ENCODE data around the gene UTP3. TPM values are rescaled to one million over a fixed set of nuclear protein-coding genes. Genes with fewer than 3 reads are reported as not detected.
"Not testable (repeated sequence)": the region's sequence is repeated elsewhere in the genome, so short reads cannot be mapped to it uniquely, and the experiment has no call there.

UTP3 gene, protein sequence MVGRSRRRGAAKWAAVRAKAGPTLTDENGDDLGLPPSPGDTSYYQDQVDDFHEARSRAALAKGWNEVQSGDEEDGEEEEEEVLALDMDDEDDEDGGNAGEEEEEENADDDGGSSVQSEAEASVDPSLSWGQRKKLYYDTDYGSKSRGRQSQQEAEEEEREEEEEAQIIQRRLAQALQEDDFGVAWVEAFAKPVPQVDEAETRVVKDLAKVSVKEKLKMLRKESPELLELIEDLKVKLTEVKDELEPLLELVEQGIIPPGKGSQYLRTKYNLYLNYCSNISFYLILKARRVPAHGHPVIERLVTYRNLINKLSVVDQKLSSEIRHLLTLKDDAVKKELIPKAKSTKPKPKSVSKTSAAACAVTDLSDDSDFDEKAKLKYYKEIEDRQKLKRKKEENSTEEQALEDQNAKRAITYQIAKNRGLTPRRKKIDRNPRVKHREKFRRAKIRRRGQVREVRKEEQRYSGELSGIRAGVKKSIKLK
- polyA plus RNA-seq, result 10 to 100 TPM; 18.6 to 34.8 (median 23.5) TPM
- long read RNA-seq, donor 1, transcript UTP3-201 (1 exons, 2,073 nt), result major isoform, 65 of 65 reads
- long read RNA-seq, donor 1, partial matches to known transcripts, result 0 of 65 reads
- long read RNA-seq, donor 1, other reads (novel, unspliced or antisense), result 0 of 65 reads
- long read RNA-seq, donor 2, transcript UTP3-201 (1 exons, 2,073 nt), result major isoform, 11 of 11 reads
- long read RNA-seq, donor 2, partial matches to known transcripts, result 0 of 11 reads
- long read RNA-seq, donor 2, other reads (novel, unspliced or antisense), result 0 of 11 reads
- long read RNA-seq, donor 3, transcript UTP3-201 (1 exons, 2,073 nt), result major isoform, 31 of 31 reads
- long read RNA-seq, donor 3, partial matches to known transcripts, result 0 of 31 reads
- long read RNA-seq, donor 3, other reads (novel, unspliced or antisense), result 0 of 31 reads
- long read RNA-seq, donor 4, partial matches to known transcripts, result 0 of 1 reads
- long read RNA-seq, donor 4, other reads (novel, unspliced or antisense), result 0 of 1 reads
- long read RNA-seq, donor 5, transcript UTP3-201 (1 exons, 2,073 nt), result major isoform, 10 of 10 reads
- long read RNA-seq, donor 5, partial matches to known transcripts, result 0 of 10 reads
- long read RNA-seq, donor 5, other reads (novel, unspliced or antisense), result 0 of 10 reads
- long read RNA-seq, donor 6, transcript UTP3-201 (1 exons, 2,073 nt), result major isoform, 27 of 27 reads
- long read RNA-seq, donor 6, partial matches to known transcripts, result 0 of 27 reads
- long read RNA-seq, donor 6, other reads (novel, unspliced or antisense), result 0 of 27 reads
- long read RNA-seq, donor 7, transcript UTP3-201 (1 exons, 2,073 nt), result major isoform, 28 of 28 reads
- long read RNA-seq, donor 7, partial matches to known transcripts, result 0 of 28 reads
- long read RNA-seq, donor 7, other reads (novel, unspliced or antisense), result 0 of 28 reads
- long read RNA-seq, donor 8, partial matches to known transcripts, result 0 of 1 reads
- long read RNA-seq, donor 8, other reads (novel, unspliced or antisense), result 0 of 1 reads
- long read RNA-seq, donor 9, partial matches to known transcripts, result 0 of 4 reads
- long read RNA-seq, donor 9, other reads (novel, unspliced or antisense), result 0 of 4 reads
- long read RNA-seq, donor 10, transcript UTP3-201 (1 exons, 2,073 nt), result major isoform, 25 of 25 reads
- long read RNA-seq, donor 10, partial matches to known transcripts, result 0 of 25 reads
- long read RNA-seq, donor 10, other reads (novel, unspliced or antisense), result 0 of 25 reads

DNA sequence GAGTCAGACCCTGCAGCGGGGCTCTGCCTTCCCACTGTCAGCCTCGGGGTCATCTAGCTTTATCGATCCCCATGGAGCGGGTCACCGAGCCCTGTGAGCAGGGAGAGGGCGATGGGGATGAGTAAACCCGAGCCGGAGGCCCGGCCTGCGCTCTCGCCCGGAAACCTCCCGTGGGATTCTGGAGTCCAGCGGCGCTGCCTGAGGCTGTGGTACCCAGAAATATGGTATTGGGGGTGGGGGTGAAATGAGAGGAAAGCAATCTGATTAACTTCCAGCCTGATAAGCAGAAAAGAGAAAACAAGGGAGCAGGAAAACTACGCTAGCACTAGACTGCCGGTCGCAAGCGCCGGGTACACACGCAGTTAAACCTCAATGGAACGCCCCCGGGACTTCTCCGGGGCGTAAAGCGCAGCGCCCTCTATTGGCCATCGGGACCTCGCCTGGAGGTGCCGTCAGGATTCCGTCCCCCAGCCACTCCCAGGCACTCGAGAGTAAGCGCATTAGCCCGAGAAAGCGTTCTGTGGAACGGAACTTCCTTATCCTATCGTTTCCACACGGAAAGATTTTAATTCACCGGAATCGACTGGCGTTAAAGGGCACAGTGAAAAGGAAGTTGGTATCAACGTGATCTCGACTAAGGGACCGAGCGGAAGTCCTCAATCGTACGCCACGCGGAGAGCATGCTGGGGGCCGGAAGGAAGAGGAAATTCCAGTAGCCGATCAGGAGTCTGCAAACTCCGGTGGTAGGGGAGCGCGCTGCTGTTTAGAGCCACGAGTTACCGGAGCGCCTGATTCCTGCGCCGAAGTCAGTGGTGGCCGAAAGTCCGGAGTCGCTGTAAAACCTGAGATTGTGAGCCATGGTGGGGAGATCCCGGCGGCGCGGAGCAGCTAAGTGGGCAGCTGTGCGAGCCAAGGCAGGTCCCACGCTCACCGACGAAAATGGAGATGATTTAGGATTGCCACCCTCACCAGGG lies at the start of gene UTP3:
TSS of gene UTP3 (plus strand) at position 712 of the 974 bp plus-strand sequence. CDS start at position 858, 146 bp downstream.
- DNase-seq (peak; percentile 99), FAIRE-seq (no peak)
- 0% methylated on average over 70 of the region's 70 CpGs for WGBS, 3 donors
- Histone ChIP-seq H3K36me3 (ENCODE audit: control insufficient read depth in 3 of 3, insufficient read depth in 2 of 3, low read depth in 1 of 3, low read length in 3 of 3) (peaks cover 0 to 3% (median 0%) of the 10 kb centered on the region in 3 donors), H3K4me3 (ENCODE audit: low read depth in 1 of 3, low read length in 3 of 3) (peak within 1 kb of the TSS; percentile 46 to 92 (median 89)), H3K9me3 (ENCODE audit: control insufficient read depth in 2 of 2, insufficient read depth in 1 of 2, low read depth in 1 of 2, low read length in 1 of 2) (no peaks in the 10 kb centered on the region), H3K4me1 (ENCODE audit: control insufficient read depth in 3 of 3, insufficient read depth in 2 of 3, low read depth in 1 of 3, low read length in 2 of 3) (peaks cover 0 to 11% (median 8%) of the 10 kb centered on the region in 3 donors), H3K27ac (ENCODE audit: low read depth in 1 of 3, low read length in 2 of 3) (peak within 1 kb of the TSS; percentile 93 to 98 (median 97)), H3K27me3 (ENCODE audit: control insufficient read depth in 3 of 3, insufficient read depth in 3 of 3, low read length in 3 of 3) (no peaks in the 10 kb centered on the region)

DNA sequence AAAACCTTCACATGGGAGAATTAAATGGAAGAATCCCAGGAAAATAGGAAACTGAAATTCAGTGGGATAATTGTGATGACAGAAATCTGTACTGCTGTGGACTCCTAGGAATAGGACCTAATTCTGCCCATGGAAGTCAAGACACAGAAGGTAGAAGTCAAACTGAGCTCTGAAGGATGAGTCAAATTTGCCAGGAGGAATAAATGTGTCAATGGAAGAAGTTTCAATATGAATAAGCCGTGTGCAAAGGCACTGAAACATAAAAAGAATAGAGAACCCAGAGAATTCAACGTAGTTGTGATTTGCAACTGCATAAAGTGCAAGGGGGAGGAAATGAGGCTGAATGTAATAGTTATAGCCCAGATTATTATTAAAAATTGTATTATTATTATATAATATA lies 48.1 kb upstream of the UTP3 start:
- DNase-seq (no peak), FAIRE-seq (no peak)
- Histone ChIP-seq H3K27ac (ENCODE audit: low read depth in 1 of 3, low read length in 2 of 3) (no peak overlapping the region), H3K36me3 (ENCODE audit: control insufficient read depth in 3 of 3, insufficient read depth in 2 of 3, low read depth in 1 of 3, low read length in 3 of 3) (no peaks in the 10 kb centered on the region), H3K9me3 (ENCODE audit: control insufficient read depth in 2 of 2, insufficient read depth in 1 of 2, low read depth in 1 of 2, low read length in 1 of 2) (peaks cover 0 to 9% of the 10 kb centered on the region in 2 donors), H3K4me3 (ENCODE audit: low read depth in 1 of 3, low read length in 3 of 3) (no peak overlapping the region), H3K4me1 (ENCODE audit: control insufficient read depth in 3 of 3, insufficient read depth in 2 of 3, low read depth in 1 of 3, low read length in 2 of 3) (peaks cover 0 to 3% (median 0%) of the 10 kb centered on the region in 3 donors), H3K27me3 (ENCODE audit: control insufficient read depth in 3 of 3, insufficient read depth in 3 of 3, low read length in 3 of 3) (no peaks in the 10 kb centered on the region)
- 73 to 95% (median 77%) methylated on average over 2 of the region's 2 CpGs for WGBS, 3 donors

DNA sequence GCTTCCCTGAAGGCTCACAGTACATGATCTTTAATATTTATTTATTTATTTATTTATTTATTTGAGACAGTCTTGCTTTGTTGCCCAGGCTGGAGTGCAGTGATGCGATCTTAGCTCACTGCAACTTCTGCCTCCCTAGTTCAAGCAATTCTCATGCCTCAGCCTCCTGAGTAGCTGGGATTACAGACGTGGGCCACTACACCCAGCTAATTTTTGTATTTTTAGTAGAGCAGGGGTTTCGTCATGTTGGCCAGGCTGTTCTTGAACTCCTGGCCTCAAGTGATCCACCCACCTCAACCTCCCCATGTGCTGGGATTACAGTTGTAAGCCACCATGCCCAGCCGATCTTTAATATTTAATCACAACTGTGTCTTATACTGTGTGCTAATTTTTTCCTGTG lies 37.6 kb upstream of the UTP3 start:
- not testable (repeated sequence) for H3K4me3 ChIP-seq (ENCODE audit: low read depth in 1 of 3, low read length in 3 of 3); H3K4me1 ChIP-seq (ENCODE audit: control insufficient read depth in 3 of 3, insufficient read depth in 2 of 3, low read depth in 1 of 3, low read length in 2 of 3); H3K27me3 ChIP-seq (ENCODE audit: control insufficient read depth in 3 of 3, insufficient read depth in 3 of 3, low read length in 3 of 3); H3K36me3 ChIP-seq (ENCODE audit: control insufficient read depth in 3 of 3, insufficient read depth in 2 of 3, low read depth in 1 of 3, low read length in 3 of 3); H3K9me3 ChIP-seq (ENCODE audit: control insufficient read depth in 2 of 2, insufficient read depth in 1 of 2, low read depth in 1 of 2, low read length in 1 of 2); FAIRE-seq; DNase-seq; H3K27ac ChIP-seq (ENCODE audit: low read depth in 1 of 3, low read length in 2 of 3)
- WGBS, 3 donors, result 83 to 89% (median 89%) methylated on average over 4 of the region's 4 CpGs

DNA sequence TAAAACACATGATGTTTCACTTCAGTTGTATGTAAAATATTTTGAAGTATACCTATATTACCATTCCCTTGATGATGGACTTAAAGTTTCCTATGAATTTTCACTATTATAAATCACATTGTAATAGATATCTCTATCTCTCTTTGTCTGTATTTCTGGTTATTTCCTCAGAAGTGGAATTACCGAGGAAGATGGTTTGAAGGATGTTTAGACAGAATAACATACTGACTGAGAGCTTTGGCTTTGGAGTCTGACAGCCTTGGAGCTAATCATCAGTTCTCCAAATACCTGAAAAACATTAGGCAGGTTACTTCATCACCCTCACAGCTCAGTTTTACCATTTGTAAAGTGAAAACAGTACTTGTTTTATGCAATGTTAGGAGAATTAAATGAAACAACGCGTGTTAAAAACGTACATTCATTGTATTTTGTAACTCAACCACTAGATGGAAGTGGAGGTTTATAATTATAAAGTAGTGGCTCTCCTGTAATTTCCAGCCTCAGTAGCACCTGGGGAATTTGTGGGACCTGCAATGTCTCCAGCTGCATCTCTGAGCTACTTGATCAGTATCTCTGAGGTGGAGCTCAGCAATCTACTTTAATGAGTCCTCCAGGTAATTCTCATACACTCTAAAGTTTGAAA lies 36.3 kb upstream of the UTP3 start:
- DNase-seq, result peak; percentile 36 to 46
- H3K27ac ChIP-seq (ENCODE audit: low read depth in 1 of 3, low read length in 2 of 3), result no peak overlapping the region
- no peaks in the 10 kb centered on the region for H3K9me3 ChIP-seq (ENCODE audit: control insufficient read depth in 2 of 2, insufficient read depth in 1 of 2, low read depth in 1 of 2, low read length in 1 of 2)
- H3K4me3 ChIP-seq (ENCODE audit: low read depth in 1 of 3, low read length in 3 of 3), result no peak overlapping the region
- H3K36me3 ChIP-seq (ENCODE audit: control insufficient read depth in 3 of 3, insufficient read depth in 2 of 3, low read depth in 1 of 3, low read length in 3 of 3), result no peaks in the 10 kb centered on the region
- no peak for FAIRE-seq
- H3K27me3 ChIP-seq (ENCODE audit: control insufficient read depth in 3 of 3, insufficient read depth in 3 of 3, low read length in 3 of 3), result no peaks in the 10 kb centered on the region
- H3K4me1 ChIP-seq (ENCODE audit: control insufficient read depth in 3 of 3, insufficient read depth in 2 of 3, low read depth in 1 of 3, low read length in 2 of 3), result peaks cover 0 to 2% (median 0%) of the 10 kb centered on the region in 3 donors
- WGBS, 3 donors, result 5 to 12% (median 8%) methylated on average over 4 of the region's 4 CpGs

DNA sequence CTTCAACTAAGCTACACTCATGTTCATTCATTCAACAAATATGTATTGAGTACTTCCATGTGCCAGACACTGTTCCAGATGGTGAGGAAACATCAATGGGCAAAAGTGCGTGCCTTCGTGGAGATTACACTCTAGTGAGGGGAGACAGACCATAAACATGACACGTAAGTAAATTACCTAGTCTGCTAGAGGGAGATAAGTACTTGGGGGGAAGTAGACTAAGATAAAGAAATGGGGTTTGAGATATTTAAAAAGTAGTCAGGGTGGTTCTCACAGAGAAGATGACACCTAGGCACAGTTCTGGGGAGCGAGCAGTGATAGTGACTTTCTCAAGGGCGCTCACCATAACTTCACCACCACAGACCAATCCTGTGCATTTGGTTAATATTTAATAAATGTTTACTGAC lies 33.7 kb upstream of the UTP3 start:
- DNase-seq, result peak in 1 of 2 donors; percentile 3
- 11 to 61% (median 41%) methylated on average over 5 of the region's 5 CpGs for whole genome bisulfite sequencing, 3 donors

DNA sequence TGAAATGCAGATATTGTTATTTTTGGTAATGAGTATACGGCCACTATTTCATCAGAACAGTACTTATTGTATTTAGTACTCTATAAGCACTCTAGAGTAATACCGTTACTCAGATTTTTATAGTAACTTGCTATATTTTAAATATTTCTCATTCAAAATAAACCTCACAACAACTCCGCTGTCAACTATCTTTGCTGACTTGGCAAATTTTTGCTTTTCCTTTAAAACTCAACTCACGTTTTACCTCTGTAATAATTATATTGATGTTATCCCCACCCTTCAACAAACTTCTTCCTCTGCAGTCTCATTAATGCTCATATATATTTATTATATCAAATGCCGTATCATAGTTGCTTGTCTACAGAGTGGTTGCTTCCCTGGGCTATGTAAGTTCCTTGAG lies 31.0 kb upstream of the UTP3 start:
- WGBS, 3 donors, result 82 to 86% (median 84%) methylated on average over 5 of the region's 5 CpGs
- Histone ChIP-seq H3K27me3 (ENCODE audit: control insufficient read depth in 3 of 3, insufficient read depth in 3 of 3, low read length in 3 of 3) (no peaks in the 10 kb centered on the region), H3K9me3 (ENCODE audit: control insufficient read depth in 2 of 2, insufficient read depth in 1 of 2, low read depth in 1 of 2, low read length in 1 of 2) (no peaks in the 10 kb centered on the region), H3K4me1 (ENCODE audit: control insufficient read depth in 3 of 3, insufficient read depth in 2 of 3, low read depth in 1 of 3, low read length in 2 of 3) (no peaks in the 10 kb centered on the region), H3K27ac (ENCODE audit: low read depth in 1 of 3, low read length in 2 of 3) (no peak overlapping the region), H3K36me3 (ENCODE audit: control insufficient read depth in 3 of 3, insufficient read depth in 2 of 3, low read depth in 1 of 3, low read length in 3 of 3) (no peaks in the 10 kb centered on the region), H3K4me3 (ENCODE audit: low read depth in 1 of 3, low read length in 3 of 3) (no peak overlapping the region)
- FAIRE-seq, result no peak
- no peak for DNase-seq

More for the DNA sequence above, 33.7 kb upstream of the UTP3 start:
- Histone ChIP-seq H3K4me1 (ENCODE audit: control insufficient read depth in 3 of 3, insufficient read depth in 2 of 3, low read depth in 1 of 3, low read length in 2 of 3) (peaks cover 0 to 2% (median 0%) of the 10 kb centered on the region in 3 donors), H3K4me3 (ENCODE audit: low read depth in 1 of 3, low read length in 3 of 3) (no peak overlapping the region), H3K36me3 (ENCODE audit: control insufficient read depth in 3 of 3, insufficient read depth in 2 of 3, low read depth in 1 of 3, low read length in 3 of 3) (no peaks in the 10 kb centered on the region), H3K27me3 (ENCODE audit: control insufficient read depth in 3 of 3, insufficient read depth in 3 of 3, low read length in 3 of 3) (no peaks in the 10 kb centered on the region), H3K27ac (ENCODE audit: low read depth in 1 of 3, low read length in 2 of 3) (no peak overlapping the region), H3K9me3 (ENCODE audit: control insufficient read depth in 2 of 2, insufficient read depth in 1 of 2, low read depth in 1 of 2, low read length in 1 of 2) (no peaks in the 10 kb centered on the region)
- no peak for FAIRE-seq
